Nasal cavity respiratory epithelium epithelial cell of viscerocranial mucosa (primary cell): ENCODE measurements around the gene NCF1. TPM values are rescaled to one million over a fixed set of nuclear protein-coding genes. Genes with fewer than 3 reads are reported as not detected.

Source experiments
- total RNA-seq: library from RNA; depleted of rRNA; stranded (reverse); fragments of >200 nt; gene quantifications from 2 replicates; pipeline ENCODE4 v1.2.3, GENCODE V29; 2014

The NCF1 gene
- 0.57 and 2.7 TPM in 2 replicates for total RNA-seq

GRCh38 chr7:74773760-74774750 is at the start of gene NCF1:
TSS of gene NCF1 (plus strand) at chr7:74774011. CDS start at chr7:74774032, 21 bp downstream.

Other genes starting within 250 kb of the NCF1 start
- 46.5 and 130 TPM in 2 replicates for gene GTF2I, start 116.3 kb upstream of the NCF1 start, total RNA-seq
- gene GTF2IRD2, start 77.6 kb downstream of the NCF1 start, total RNA-seq = 2.4 and 3.4 TPM in 2 replicates
- gene CASTOR2, start 190.7 kb downstream of the NCF1 start, total RNA-seq = 2.4 and 7.2 TPM in 2 replicates